HCT116 (cell line): ENCODE results near the gene C3orf85. TPM values are rescaled to one million over a fixed set of nuclear protein-coding genes. Genes with fewer than 3 reads are reported as not detected.
"Not testable (repeated sequence)": the region's sequence is repeated elsewhere in the genome, so short reads cannot be mapped to it uniquely, and the experiment has no call there.

ENCODE experiments used
- ATAC-seq: fragments of 200-7000 bp; cut with Tn5 transposase; 2 replicates; pipeline ENCODE4 v1.9.1; 2020; ENCODE audit warnings: mild to moderate bottlenecking, moderate library complexity
- BruUV-seq: library from RNA; stranded (reverse); fragments of 400-500 nt; replicated peaks from 2 replicates; lab custom pipeline; 2021; lab: Mats Ljungman, UMichigan
- CTCF ChIA-PET: fragments of 300-600 bp; sonication (Branson Sonifier 250); formaldehyde crosslinking; loops from one replicate; lab custom pipeline; 2021; ENCODE audit warnings: antibody characterized with exemption; lab: Charles Lee
- POLR2A ChIA-PET: fragments of 300-600, 350-600 bp; sonication (Branson Sonifier 250); formaldehyde crosslinking; loops from one replicate; lab custom pipeline; 2021; ENCODE audit warnings: antibody characterized with exemption; lab: Charles Lee
- RAD21 ChIA-PET, 2 experiments: fragments of 300-600 bp; sonication (Branson Sonifier 250); formaldehyde crosslinking; loops; one replicate each; lab custom pipeline; 2023; ENCODE audit warnings: low total read pairs in 2 of 2; ENCODE audit not compliant: uncharacterized antibody in 2 of 2, unreplicated experiment in 2 of 2, low non-redundant PET in 1 of 2; lab: Charles Lee
- DNase-seq: peaks from one replicate; pipeline ENCODE4 v3.0.0-alpha.2; 2010; ENCODE audit warnings: low read depth, low spot score
- H2AFZ ChIP-seq: fragments of 200-600 bp; shearing (Covaris generic), sonication (generic); 2 replicates; pipeline ENCODE4 v1.6.1; 2017; ENCODE audit warnings: low read depth, mixed run types, mixed read lengths, antibody characterized with exemption, low read length; ENCODE audit not compliant: poor library complexity, severe bottlenecking
- H3K27ac ChIP-seq: 2 replicates; pipeline ENCODE4 v1.5.1; 2012; ENCODE audit warnings: low read depth, low read length
- H3K27me3 ChIP-seq: fragments of 200-600 bp; sonication (generic); 2 replicates; pipeline ENCODE4 v1.6.1; 2016; ENCODE audit warnings: mixed run types, low read length, mixed read lengths; ENCODE audit not compliant: insufficient read depth
- H3K36me3 ChIP-seq, 2 experiments: fragments of 200-500 bp in 1 of 2; fragments of 200-600 bp in 1 of 2; sonication (Bioruptor generic) in 1 of 2; sonication (generic) in 1 of 2; 2 replicates each; pipeline versions ENCODE4 v1.5.1 to v1.6.1; 2014 to 2016; ENCODE audit warnings: low read length in 2 of 2, inconsistent platforms in 1 of 2, mixed read lengths in 1 of 2, mixed run types in 1 of 2; ENCODE audit not compliant: insufficient read depth in 2 of 2, control insufficient read depth in 1 of 2
- H3K4me1 ChIP-seq, 2 experiments: fragments of 200-600 bp in 1 of 2; sonication (generic) in 1 of 2; 2 replicates each; pipeline versions ENCODE4 v1.5.1 to v1.6.1; 2012 to 2017; ENCODE audit warnings: low read length in 2 of 2, inconsistent platforms in 1 of 2, mild to moderate bottlenecking in 1 of 2, mixed read lengths in 1 of 2, mixed run types in 1 of 2, moderate library complexity in 1 of 2; ENCODE audit not compliant: insufficient read depth in 2 of 2, control insufficient read depth in 1 of 2
- H3K4me2 ChIP-seq: fragments of 200-600 bp; sonication (generic); 2 replicates; pipeline ENCODE4 v1.6.1; 2017; ENCODE audit warnings: mixed run types, low read length, mixed read lengths
- H3K4me3 ChIP-seq, 2 experiments: fragments of 200-600 bp in 1 of 2; sonication (generic) in 1 of 2; replicated peaks in 1 of 2; 2 replicates each; pipeline ENCODE4 v1.5.1; 2011 to 2016; ENCODE audit warnings: low read length in 2 of 2, control low read depth in 1 of 2, low read depth in 1 of 2, mild to moderate bottlenecking in 1 of 2, mixed read lengths in 1 of 2, mixed run types in 1 of 2
- H3K79me2 ChIP-seq: fragments of 200-600 bp; sonication (generic); 2 replicates; pipeline ENCODE4 v1.6.1; 2017; ENCODE audit warnings: mild to moderate bottlenecking, mixed run types, low read length, moderate library complexity, mixed read lengths; ENCODE audit not compliant: insufficient read depth
- H3K9ac ChIP-seq: fragments of 200-600 bp; sonication (generic); 2 replicates; pipeline ENCODE4 v1.6.1; 2016; ENCODE audit warnings: low read length, mixed read lengths
- H3K9me2 ChIP-seq: fragments of 200-600 bp; sonication (generic), shearing (Covaris generic); 2 replicates; pipeline ENCODE4 v1.6.1; 2017; ENCODE audit warnings: mixed run types, mild to moderate bottlenecking, moderate library complexity; ENCODE audit not compliant: insufficient read depth
- H3K9me3 ChIP-seq, 2 experiments: fragments of 200-500 bp in 1 of 2; fragments of 200-600 bp in 1 of 2; sonication (Bioruptor generic) in 1 of 2; sonication (generic) in 1 of 2; 2 replicates each; pipeline ENCODE4 v1.6.1; 2014 to 2017; ENCODE audit warnings: low read length in 2 of 2, mixed read lengths in 2 of 2, inconsistent platforms in 1 of 2, low read depth in 1 of 2, mild to moderate bottlenecking in 1 of 2, mixed run types in 1 of 2, moderate library complexity in 1 of 2; ENCODE audit not compliant: control insufficient read depth in 1 of 2, insufficient read depth in 1 of 2
- H4K20me1 ChIP-seq: fragments of 200-600 bp; sonication (generic), shearing (Covaris generic); 2 replicates; pipeline ENCODE4 v1.6.1; 2017; ENCODE audit warnings: mixed run types, mild to moderate bottlenecking, moderate library complexity; ENCODE audit not compliant: insufficient read depth
- SRF ChIP-seq: IDR thresholded peaks from 2 replicates; pipeline ENCODE4 v1.6.1; 2012; ENCODE audit warnings: low read depth
- intact Hi-C: fragments of 100-400 bp; cut with micrococcal nuclease; formaldehyde crosslinking; loops from 2 replicates; pipeline ENCODE4 v1.10.0; 2022
- total RNA-seq: library from RNA; stranded (reverse); gene quantifications from one replicate; pipeline ENCODE4 v1.2.1, GENCODE V29; 2021; ENCODE audit not compliant: unreplicated experiment
- TF ChIP-seq, protein P1 (sequence below): IDR thresholded peaks from 2 replicates; pipeline ENCODE4 v1.6.1; 2012
- TF ChIP-seq, protein P2 (sequence below): IDR thresholded peaks from 2 replicates; pipeline ENCODE4 v1.6.1; 2011; ENCODE audit warnings: mild to moderate bottlenecking, low read length, moderate library complexity; ENCODE audit not compliant: insufficient replicate concordance; ENCODE audit errors: extremely low read depth

C3orf85 gene
- total RNA-seq, 1 experiment from 2014 or later: not detected

DNA sequence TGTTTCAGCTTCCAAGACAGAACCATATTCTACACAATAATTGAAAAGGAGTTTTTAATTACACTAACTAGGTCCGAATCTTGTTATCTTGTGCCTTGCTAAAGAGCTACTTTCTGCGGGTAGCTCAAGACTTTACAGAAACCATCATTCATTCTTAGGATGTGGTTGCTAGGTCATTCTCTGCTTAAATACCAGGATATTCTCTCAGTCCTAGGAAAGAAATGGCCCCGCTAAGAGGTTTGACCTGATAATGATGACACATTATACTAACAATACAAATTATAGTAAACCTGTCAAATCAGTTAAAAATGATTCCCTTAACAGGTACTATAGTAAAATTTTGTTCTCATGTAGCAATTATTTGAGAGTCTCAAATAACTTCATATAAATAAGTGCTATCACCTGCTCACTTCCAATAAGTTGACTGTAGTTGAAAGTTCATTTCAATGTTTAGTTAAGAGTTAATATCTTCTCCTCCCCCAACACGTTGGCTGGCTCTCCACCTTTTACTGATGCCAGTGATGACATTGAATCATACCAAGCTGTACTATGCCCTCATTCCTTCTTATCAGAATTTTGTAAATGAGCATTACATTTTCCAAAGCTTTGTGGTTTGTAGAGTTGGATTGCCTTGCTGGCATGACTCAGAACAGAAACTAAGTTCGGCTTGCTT, 3.6 kb upstream of the C3orf85 start:
- intact Hi-C loops: no loop called here
- no peak for DNase-seq
- no peaks in the 10 kb centered on the region for H3K36me3 ChIP-seq
- H3K27me3 ChIP-seq: no peaks in the 10 kb centered on the region
- no TSS peak for BruUV-seq
- no peaks in the 10 kb centered on the region for H3K79me2 ChIP-seq
- no peaks in the 10 kb centered on the region for H3K9me2 ChIP-seq
- RAD21 ChIA-PET: no interaction called here
- ATAC-seq: no peak
- H3K9ac ChIP-seq: no peak overlapping the region
- no peak overlapping the region for H3K27ac ChIP-seq
- no peak overlapping the region for H2AFZ ChIP-seq
- POLR2A ChIA-PET: no interaction called here
- H3K4me1 ChIP-seq: no peaks in the 10 kb centered on the region
- H4K20me1 ChIP-seq: no peaks in the 10 kb centered on the region
- CTCF ChIA-PET: no interaction called here
- TF ChIP-seq, protein P1, sequence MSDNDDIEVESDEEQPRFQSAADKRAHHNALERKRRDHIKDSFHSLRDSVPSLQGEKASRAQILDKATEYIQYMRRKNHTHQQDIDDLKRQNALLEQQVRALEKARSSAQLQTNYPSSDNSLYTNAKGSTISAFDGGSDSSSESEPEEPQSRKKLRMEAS: no peak
- TF ChIP-seq, protein P2, sequence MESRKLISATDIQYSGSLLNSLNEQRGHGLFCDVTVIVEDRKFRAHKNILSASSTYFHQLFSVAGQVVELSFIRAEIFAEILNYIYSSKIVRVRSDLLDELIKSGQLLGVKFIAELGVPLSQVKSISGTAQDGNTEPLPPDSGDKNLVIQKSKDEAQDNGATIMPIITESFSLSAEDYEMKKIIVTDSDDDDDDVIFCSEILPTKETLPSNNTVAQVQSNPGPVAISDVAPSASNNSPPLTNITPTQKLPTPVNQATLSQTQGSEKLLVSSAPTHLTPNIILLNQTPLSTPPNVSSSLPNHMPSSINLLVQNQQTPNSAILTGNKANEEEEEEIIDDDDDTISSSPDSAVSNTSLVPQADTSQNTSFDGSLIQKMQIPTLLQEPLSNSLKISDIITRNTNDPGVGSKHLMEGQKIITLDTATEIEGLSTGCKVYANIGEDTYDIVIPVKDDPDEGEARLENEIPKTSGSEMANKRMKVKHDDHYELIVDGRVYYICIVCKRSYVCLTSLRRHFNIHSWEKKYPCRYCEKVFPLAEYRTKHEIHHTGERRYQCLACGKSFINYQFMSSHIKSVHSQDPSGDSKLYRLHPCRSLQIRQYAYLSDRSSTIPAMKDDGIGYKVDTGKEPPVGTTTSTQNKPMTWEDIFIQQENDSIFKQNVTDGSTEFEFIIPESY: no peak
- TF ChIP-seq SRF: no peak
- TF ChIP-seq, all 23 proteins: peak for 0
- Histone ChIP-seq H3K4me3 (no peak overlapping the region), H3K4me2 (no peak overlapping the region), H3K9me3 (no peaks in the 10 kb centered on the region)

DNA sequence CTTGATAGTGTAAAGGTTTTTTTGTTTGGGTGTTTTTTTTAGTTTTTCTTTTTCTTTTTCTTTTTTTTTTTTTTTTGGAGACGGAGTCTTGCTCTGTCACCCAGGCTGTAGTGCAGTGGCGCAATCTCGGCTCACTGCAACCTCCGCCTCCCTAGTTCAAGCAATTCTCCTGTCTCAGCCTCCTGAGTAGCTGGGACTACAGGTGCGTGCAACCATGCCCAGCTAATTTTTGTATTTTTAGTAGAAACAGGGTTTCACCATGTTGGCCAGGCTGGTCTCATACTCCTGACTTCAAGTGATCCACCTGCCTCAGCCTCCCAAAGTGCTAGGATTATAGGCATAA, 3.1 kb upstream of the C3orf85 start:
- DNase-seq, H3K36me3 ChIP-seq, H3K4me2 ChIP-seq, H3K27ac ChIP-seq, ATAC-seq, BruUV-seq, H3K9me2 ChIP-seq, H3K27me3 ChIP-seq, CTCF ChIA-PET, POLR2A ChIA-PET, H3K4me3 ChIP-seq, H3K4me1 ChIP-seq, RAD21 ChIA-PET, H4K20me1 ChIP-seq, H3K9me3 ChIP-seq, H2AFZ ChIP-seq, H3K79me2 ChIP-seq, intact Hi-C loops, H3K9ac ChIP-seq: not testable (repeated sequence)
